ENCODE results near the gene TRPM3. TPM values are rescaled to one million over a fixed set of nuclear protein-coding genes. Genes with fewer than 3 reads are reported as not detected.

The TRPM3 gene
- total RNA-seq, 1 experiment from 2014 or later: not detected

DNA sequence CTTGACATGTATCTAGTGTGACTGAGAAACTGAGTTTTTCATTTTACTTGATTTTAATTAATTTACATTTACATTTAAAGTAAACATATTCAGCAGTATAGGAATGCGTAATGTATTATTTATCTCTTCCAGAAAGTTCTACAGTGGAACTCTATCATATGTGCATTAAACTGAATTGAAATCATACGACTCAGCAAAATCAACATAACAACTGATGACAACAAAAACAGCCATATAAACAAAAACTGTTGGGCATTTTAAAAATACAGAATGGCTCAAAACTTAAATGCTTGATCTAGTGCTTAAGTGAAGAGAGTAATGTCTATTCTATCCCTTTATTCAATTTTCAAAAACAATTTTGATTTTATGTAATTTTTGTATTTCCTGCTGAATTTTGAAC lies 134.4 kb downstream of the TRPM3 start:
- ChIA-PET CTCF (no interaction called here), POLR2A (no interaction called here)
- Histone ChIP-seq H3K27me3 (ENCODE audit: control insufficient read depth, insufficient read depth, low read length) (no peaks in the 10 kb centered on the region), H3K9me3 (ENCODE audit: control insufficient read depth, insufficient read depth, low read depth, low read length) (no peaks in the 10 kb centered on the region), H3K27ac (ENCODE audit: low read length) (no peak overlapping the region), H3K4me1 (ENCODE audit: control insufficient read depth, insufficient read depth, low read length) (no peaks in the 10 kb centered on the region), H3K4me3 (ENCODE audit: low read depth in 2 of 2, low read length in 2 of 2) (no peak overlapping the region), H3K36me3 (ENCODE audit: control insufficient read depth, insufficient read depth, low read length) (no peaks in the 10 kb centered on the region)
- TF ChIP-seq SIN3A (IDR thresholded peaks at IDR 0.05; ENCODE audit: borderline replicate concordance, insufficient read depth, low read depth, low read length): no peak
- TF ChIP-seq POLR2AphosphoS5 (IDR thresholded peaks at IDR 0.05; ENCODE audit: low read depth, low read length): no peak
- TF ChIP-seq, protein P1, sequence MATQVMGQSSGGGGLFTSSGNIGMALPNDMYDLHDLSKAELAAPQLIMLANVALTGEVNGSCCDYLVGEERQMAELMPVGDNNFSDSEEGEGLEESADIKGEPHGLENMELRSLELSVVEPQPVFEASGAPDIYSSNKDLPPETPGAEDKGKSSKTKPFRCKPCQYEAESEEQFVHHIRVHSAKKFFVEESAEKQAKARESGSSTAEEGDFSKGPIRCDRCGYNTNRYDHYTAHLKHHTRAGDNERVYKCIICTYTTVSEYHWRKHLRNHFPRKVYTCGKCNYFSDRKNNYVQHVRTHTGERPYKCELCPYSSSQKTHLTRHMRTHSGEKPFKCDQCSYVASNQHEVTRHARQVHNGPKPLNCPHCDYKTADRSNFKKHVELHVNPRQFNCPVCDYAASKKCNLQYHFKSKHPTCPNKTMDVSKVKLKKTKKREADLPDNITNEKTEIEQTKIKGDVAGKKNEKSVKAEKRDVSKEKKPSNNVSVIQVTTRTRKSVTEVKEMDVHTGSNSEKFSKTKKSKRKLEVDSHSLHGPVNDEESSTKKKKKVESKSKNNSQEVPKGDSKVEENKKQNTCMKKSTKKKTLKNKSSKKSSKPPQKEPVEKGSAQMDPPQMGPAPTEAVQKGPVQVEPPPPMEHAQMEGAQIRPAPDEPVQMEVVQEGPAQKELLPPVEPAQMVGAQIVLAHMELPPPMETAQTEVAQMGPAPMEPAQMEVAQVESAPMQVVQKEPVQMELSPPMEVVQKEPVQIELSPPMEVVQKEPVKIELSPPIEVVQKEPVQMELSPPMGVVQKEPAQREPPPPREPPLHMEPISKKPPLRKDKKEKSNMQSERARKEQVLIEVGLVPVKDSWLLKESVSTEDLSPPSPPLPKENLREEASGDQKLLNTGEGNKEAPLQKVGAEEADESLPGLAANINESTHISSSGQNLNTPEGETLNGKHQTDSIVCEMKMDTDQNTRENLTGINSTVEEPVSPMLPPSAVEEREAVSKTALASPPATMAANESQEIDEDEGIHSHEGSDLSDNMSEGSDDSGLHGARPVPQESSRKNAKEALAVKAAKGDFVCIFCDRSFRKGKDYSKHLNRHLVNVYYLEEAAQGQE (IDR thresholded peaks at IDR 0.05; ENCODE audit: insufficient read depth in 1 of 2, low read depth in 2 of 2, low read length in 1 of 2): no peak
- no peak for TF ChIP-seq TCF7L2 (IDR thresholded peaks at IDR 0.05; ENCODE audit: low read depth, low read length)
- ATAC-seq (no peak), DNase-seq (ENCODE audit: low read depth, low spot score) (no peak)
- in situ Hi-C loops (cut with HindIII; ENCODE audit: low pct_unique_long_range_greater_than_20kb, low sequenced_read_pairs) (no loop called here), intact Hi-C loops (cut with micrococcal nuclease; ENCODE audit: unreplicated experiment) (no loop called here)
- no TSS peak for BruUV-seq (replicated peaks)

DNA sequence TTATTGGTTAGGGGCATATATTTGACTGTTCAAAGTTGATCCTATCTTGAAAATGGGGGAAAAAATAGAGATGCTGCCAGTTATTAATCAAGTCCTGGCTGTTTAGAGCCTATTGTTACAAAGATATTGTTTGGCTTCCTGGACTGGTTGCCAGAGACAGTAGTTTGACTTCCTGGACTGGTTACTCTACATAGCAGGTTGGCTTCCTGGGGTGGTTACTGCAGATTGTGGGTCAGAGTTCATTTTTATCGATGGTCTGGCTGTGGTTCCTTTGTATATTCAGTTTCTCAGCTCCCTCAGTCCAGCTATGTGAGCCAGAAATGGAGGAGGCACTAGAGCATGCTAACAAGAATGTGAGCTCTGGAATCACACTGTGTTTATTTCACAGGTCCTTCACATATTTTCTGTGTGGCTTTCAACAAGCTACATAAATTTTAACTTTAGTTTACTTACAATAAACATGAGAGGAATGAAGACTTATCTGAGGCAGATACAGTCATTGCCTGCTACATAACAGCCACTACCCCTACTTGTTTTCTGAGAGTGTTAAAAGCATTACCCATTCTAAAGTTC lies 137.6 kb downstream of the TRPM3 start:
- TF ChIP-seq TCF7L2 (IDR thresholded peaks at IDR 0.05; ENCODE audit: low read depth, low read length) (no peak), SIN3A (IDR thresholded peaks at IDR 0.05; ENCODE audit: borderline replicate concordance, insufficient read depth, low read depth, low read length) (no peak), POLR2AphosphoS5 (IDR thresholded peaks at IDR 0.05; ENCODE audit: low read depth, low read length) (no peak)
- TF ChIP-seq, protein P2, sequence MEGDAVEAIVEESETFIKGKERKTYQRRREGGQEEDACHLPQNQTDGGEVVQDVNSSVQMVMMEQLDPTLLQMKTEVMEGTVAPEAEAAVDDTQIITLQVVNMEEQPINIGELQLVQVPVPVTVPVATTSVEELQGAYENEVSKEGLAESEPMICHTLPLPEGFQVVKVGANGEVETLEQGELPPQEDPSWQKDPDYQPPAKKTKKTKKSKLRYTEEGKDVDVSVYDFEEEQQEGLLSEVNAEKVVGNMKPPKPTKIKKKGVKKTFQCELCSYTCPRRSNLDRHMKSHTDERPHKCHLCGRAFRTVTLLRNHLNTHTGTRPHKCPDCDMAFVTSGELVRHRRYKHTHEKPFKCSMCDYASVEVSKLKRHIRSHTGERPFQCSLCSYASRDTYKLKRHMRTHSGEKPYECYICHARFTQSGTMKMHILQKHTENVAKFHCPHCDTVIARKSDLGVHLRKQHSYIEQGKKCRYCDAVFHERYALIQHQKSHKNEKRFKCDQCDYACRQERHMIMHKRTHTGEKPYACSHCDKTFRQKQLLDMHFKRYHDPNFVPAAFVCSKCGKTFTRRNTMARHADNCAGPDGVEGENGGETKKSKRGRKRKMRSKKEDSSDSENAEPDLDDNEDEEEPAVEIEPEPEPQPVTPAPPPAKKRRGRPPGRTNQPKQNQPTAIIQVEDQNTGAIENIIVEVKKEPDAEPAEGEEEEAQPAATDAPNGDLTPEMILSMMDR (IDR thresholded peaks at IDR 0.05): no peak
- TF ChIP-seq, protein P1 (IDR thresholded peaks at IDR 0.05; ENCODE audit: insufficient read depth in 1 of 2, low read depth in 2 of 2, low read length in 1 of 2): no peak
- in situ Hi-C loops (cut with HindIII; ENCODE audit: low pct_unique_long_range_greater_than_20kb, low sequenced_read_pairs): no loop called here

More for the DNA sequence above, 137.6 kb downstream of the TRPM3 start:
- Histone ChIP-seq H3K9me3 (ENCODE audit: control insufficient read depth, insufficient read depth, low read depth, low read length) (no peaks in the 10 kb centered on the region), H3K27ac (ENCODE audit: low read length) (no peak overlapping the region), H3K4me1 (ENCODE audit: control insufficient read depth, insufficient read depth, low read length) (no peaks in the 10 kb centered on the region), H3K4me3 (ENCODE audit: low read depth in 2 of 2, low read length in 2 of 2) (no peak overlapping the region), H3K36me3 (ENCODE audit: control insufficient read depth, insufficient read depth, low read length) (no peaks in the 10 kb centered on the region), H3K27me3 (ENCODE audit: control insufficient read depth, insufficient read depth, low read length) (no peaks in the 10 kb centered on the region)
- ATAC-seq: no peak
- intact Hi-C loops (cut with micrococcal nuclease; ENCODE audit: unreplicated experiment): no loop called here
- POLR2A ChIA-PET: interaction anchor here (0.6 kb wide), 1 partner anchor 92 kb away, joined by 3 read pairs; no protein-coding TSS in a partner anchor
- CTCF ChIA-PET: no interaction called here
- no peak for DNase-seq (ENCODE audit: low read depth, low spot score)
- no TSS peak for BruUV-seq (replicated peaks)

Data from Panc1 (cell line).